Activated T-cell treated with anti-CD3 and anti-CD28 coated beads, Interleukin-2, amount 50 U/mL, for 48 hours (primary cell): ENCODE results near the gene FNDC8.
"Not testable (repeated sequence)": the region's sequence is repeated elsewhere in the genome, so short reads cannot be mapped to it uniquely, and the experiment has no call there.

Experiments
- DNase-seq, 2 experiments: peaks; one replicate each; pipeline ENCODE4 v3.0.0-alpha.2; 2020

Gene FNDC8

GRCh38 chr17:35146214-35146833 is 24.9 kb downstream of the FNDC8 start:
- DNase-seq: no peak

DNA sequence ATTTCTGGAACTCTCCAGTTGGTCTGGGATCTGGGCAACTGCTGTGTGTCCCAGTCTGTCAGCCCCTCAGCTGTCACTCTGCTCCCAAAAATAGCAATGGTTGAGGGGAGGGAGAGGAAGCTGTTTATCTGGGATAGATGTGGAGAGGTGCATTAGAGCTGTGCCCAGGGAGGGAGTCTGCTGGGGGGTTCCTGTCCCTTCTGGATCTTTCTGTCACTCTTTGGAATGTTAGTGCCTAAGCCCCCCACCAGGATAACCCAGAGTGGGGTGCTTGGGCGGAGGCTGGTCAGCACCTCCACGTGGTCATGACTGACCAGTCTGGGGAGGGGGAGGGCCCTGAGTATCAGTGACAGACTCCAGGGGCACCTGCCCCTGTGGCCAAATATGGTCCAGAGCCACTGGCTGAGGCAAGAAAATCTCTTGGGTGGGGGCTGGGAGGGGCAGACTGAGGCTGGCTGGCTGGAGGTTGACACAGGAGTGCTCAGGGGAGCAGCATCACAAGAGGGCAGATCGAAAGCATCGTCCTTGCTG is 26.0 kb downstream of the FNDC8 start, which contains the start of gene UNC45B:
Gene UNC45B (plus strand): TSS at position 443 of the 531 bp plus-strand sequence. CDS start 447 bp downstream, outside the sequence.
- no peak for DNase-seq

GRCh38 chr17:35148144-35148543 is 26.7 kb downstream of the FNDC8 start:
- no peak for DNase-seq

GRCh38 chr17:35149941-35150340 is 28.5 kb downstream of the FNDC8 start:
- DNase-seq: no peak

GRCh38 chr17:35151080-35151479 is 29.7 kb downstream of the FNDC8 start:
- not testable (repeated sequence) for DNase-seq

GRCh38 chr17:35152421-35153140 is 31.2 kb downstream of the FNDC8 start:
- no peak for DNase-seq

DNA sequence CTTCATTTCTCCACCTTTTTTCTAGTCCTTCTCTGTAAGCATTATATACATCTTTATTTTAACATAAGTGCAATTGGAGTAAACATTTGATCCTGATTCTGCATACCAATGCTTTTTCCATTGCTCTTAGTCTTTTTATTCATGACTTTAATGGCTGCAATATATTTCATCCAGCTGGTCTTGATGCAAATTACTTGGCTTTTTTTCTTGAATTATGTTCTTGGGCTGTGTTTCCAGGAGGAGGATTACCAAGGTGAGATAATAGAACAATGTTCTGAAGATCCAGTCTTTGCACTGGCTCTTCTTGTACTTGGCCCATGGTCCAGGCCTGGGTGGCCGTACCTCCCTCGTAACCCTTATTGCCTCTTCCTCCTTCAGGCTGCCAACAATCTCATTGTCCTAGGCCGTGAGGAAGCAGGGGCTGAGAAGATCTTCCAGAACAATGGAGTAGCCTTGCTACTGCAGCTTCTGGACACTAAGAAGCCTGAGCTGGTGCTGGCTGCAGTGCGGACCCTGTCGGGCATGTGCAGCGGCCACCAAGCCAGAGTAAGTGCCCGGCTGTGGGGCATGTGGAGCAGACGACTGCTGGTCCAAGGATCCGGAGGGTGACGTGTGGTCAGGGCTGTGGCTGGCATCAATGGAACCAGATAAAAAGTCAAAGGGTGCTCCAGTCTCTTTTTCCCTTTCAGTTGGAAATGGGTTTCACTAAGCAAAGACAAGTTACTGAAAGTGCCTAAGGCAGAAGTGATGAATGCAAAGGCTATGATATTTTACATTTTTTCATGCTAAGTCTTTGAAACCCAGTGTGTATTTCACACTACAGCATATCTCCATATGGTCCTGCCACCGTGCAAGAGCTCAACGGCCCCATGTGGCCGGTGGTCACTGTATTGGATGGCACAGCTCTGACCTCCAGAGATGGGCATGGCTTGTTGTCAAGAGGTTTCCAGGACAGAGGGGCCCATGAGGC is 33.1 kb downstream of the FNDC8 start:
- DNase-seq: no peak

DNA sequence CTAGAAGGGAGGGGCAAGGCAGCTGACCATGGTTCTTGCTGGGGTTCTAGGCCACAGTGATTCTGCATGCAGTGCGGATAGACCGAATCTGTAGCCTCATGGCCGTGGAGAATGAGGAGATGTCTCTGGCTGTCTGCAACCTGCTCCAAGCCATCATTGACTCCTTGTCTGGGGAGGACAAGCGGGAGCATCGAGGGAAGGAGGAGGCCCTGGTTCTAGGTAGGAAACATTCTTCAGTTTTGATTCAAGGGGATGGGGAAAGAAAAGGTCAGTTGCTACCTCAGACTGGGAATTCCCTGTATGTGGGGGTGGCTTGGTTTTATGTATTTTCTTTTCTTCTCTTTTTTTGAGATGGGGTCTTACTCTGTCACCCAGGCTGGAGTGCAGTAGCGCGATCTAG is 33.8 kb downstream of the FNDC8 start:
- DNase-seq: no peak

- DNase-seq: no peak
Observed at GRCh38 chr17:35159940-35160339, 38.5 kb downstream of the FNDC8 start.

- DNase-seq: peak; percentile 35 to 46
Observed at GRCh38 chr17:35160354-35161201, 39.2 kb downstream of the FNDC8 start.

DNA sequence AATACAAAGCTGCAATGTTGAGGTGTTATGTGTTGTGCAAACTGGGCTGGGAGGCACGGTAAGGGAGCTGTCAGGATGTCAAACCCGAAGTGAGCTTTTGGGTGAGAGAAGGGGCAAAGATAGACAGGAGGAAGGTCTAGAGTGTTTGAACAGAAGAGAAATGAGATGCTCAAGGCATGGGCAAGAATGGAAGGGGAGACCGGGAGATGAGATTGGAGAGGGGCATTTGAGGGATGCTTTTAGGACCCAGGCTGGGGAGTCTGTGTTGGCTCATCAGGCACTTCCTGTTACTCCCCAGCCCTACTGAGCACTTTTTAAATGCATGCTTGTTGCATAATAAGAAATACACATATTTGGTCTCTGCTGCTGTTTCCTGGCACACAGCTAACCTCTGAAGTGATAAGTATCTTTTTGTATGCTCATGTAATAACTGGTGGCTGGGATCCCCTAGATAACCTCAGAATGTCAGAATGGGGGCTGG is 39.9 kb downstream of the FNDC8 start:
- no peak for DNase-seq

DNA sequence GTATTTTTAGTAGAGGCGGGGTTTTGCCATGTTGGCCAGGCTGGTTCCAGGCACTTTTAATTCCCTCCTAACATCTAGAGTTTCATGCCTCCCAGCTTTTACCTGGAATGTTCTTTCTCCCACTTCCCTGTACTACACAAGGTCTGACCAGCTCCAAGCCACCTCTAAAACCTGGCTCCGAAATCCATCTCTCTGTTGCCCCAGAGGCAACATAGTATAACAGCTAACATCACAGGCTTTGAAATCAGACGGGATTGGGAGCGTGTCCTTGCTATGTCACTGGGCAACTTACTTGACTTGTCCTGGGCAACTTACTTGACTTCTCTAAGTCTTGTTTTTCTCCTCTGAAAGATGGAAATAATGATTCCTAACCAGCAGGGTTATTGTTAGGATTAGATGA is 41.3 kb downstream of the FNDC8 start:
- no peak for DNase-seq

GRCh38 chr17:35163886-35164285 is 42.5 kb downstream of the FNDC8 start:
- no peak for DNase-seq

GRCh38 chr17:35164716-35165115 is 43.3 kb downstream of the FNDC8 start:
- DNase-seq: no peak

DNA sequence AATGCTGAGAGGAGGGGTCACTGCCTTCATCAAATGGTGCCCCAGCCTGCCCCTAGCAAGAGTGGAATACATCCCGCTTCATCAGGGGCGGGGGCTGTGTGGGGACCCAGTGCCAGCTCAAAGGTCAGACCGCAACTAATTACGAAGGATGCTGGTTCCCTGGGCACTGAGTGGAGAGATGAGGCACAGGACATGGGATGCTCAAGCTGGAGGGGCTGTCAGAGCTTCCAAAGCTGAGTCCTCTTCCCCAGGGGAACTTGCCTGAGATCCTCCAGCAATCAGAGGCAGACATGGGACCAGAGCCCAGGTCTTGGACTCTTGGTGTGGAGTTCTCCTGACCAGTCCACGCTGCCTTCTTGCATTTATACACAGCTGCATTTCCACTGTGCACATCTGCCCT is 45.1 kb downstream of the FNDC8 start:
- no peak for DNase-seq

DNA sequence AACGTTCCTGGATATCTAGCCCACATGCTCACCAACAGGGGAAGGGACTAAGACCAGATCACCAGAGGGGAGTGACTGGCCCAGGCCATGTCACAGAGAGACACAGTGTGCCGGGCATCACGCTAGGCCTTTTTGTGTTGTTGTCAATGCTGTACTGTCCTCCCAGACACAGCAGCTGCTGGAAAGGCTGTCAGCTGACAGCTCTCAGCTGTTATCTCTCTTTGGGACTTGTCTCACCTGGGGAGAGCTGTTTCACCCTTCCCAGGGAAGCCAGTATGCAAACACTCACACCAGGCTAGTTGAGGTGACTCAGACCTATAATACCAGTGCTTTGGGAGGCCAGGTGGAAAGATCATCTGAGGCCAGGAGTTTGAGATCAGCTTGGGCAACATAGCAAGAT is 45.6 kb downstream of the FNDC8 start:
- no peak for DNase-seq

- DNase-seq: no peak
Observed at GRCh38 chr17:35167666-35168065, 46.3 kb downstream of the FNDC8 start.

DNA sequence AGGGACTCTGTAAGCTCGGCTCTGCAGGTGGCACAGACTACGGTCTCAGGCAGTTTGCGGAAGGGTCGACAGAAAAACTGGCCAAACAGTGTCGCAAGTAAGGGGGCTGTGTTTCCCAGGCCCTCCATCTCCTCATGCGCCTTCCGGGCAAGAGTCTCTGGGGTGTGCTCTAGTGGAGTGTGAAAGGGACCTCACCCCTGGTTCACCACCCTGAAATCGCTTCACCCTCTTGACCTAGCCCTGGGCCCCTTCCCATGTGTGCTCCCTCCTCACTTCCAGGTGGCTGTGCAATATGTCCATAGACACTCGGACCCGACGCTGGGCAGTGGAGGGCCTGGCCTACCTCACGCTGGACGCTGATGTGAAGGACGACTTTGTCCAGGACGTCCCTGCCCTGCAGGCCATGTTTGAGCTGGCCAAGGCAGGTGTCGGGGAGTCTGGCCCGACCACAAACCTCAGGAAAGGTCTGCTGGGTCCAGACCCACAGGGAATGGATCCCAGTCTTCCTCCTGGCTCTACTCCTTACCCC is 48.5 kb downstream of the FNDC8 start:
- no peak for DNase-seq

DNA sequence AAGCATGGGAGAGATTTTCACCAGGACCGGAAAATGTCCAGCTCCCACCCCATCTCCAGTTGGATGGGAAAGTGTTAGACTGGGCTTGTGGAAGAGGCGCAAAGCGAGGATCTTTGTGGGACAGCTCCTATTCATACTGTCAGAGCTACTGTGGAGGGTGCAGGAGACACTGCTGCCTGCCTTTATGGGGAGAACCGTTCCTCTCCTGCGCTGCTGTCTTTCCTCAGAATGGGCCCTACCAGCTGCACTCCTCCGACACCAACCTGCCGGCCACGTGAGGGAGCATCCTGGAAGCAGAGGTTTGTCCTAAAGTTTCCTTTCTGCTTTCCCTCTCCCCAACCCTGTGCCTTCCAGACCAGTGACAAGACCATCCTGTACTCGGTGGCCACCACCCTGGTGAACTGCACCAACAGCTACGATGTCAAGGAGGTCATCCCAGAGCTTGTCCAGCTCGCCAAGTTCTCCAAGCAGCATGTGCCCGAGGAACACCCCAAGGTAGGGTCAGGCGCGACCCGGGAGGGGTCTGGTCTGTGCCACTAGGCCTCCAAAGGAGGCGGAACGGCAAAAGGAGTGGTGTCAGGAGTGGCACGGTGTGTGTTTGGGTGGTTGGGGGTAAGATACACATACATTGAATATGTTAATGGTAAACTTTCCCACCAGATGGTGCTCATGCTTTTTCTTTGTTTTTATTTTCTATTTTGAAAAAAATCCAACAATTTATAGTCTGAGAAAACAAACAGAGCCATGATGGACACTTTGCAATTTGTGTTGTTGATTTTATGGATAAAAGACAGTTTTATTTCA is 49.8 kb downstream of the FNDC8 start:
- peak in 1 of 2 experiments; percentile 34 for DNase-seq

DNA sequence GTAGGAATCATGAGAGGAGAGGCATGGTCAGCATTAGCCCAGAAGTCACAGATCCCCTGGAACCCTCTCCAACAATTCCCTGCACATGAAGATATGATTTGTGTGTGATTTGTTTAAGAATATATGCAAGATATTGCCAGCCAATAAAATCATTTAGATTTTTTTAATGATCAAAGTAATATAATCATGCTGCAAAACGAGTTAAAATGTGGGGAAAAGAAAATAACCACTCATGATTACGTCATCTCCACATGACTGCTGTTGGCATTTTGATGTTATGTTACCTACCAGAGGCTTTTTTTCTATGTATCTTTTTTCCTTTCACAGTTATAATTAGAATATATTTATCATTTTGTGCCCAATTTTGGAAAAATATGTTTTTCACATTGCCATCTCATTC is 50.4 kb downstream of the FNDC8 start:
- DNase-seq: no peak

DNA sequence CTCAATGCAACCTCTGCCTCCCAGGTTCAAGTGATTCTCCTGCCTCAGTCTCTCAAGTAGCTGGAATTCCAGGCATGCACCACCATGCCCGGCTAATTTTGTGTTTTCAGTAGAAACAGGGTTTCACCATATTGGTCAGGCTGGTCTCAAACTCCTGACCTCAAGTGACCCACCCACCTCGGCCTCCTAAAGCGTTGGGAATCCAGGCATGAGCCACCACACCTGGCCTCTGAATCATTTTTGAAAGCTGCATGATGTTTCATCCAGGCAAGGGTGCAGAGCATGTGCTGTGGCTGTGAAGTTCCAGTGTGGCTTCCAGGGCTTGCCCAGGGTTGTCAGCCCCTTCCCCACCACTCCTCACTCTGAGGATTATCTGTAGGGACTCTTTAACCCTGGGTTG is 50.9 kb downstream of the FNDC8 start:
- DNase-seq: peak in 1 of 2 experiments; percentile 17
